ENCODE data around the gene XXYLT1. TPM values are rescaled to one million over a fixed set of nuclear protein-coding genes. Genes with fewer than 3 reads are reported as not detected.
"Not testable (repeated sequence)": the region's sequence is repeated elsewhere in the genome, so short reads cannot be mapped to it uniquely, and the experiment has no call there.

XXYLT1 gene
- total and polyA plus RNA-seq, 2 of the 4 experiments (the other 2 are of a cell fraction), result 14.7 to 18.1 TPM

DNA sequence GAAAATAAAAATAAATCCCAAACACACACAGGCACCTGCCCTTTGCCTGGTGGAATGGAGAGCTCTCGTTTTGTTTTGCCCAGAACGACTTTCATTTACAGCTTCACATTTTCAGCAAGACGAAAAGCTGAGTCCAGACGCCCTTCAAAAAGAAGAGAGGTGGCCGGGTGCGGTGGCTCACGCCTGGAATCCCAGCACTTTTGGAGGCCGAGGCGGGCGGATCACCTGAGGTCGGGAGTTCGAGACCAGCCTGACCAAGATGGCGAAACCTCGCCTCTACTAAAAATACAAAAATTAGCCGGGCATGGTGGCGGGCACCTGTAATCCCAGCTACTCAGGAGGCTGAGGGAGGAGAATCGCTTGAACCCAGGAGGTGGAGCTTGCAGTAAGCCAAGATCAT is 163.9 kb downstream of the XXYLT1 start:
- H2AFZ ChIP-seq (replicated peaks; ENCODE audit: low read length, poor library complexity); H2BK120ac ChIP-seq (ENCODE audit: low read depth, low read length); H2BK15ac ChIP-seq (ENCODE audit: low read depth, low read length); H3K4me1 ChIP-seq (ENCODE audit: control insufficient read depth, insufficient read depth, low read length); H3K27me3 ChIP-seq (ENCODE audit: control insufficient read depth, insufficient read depth, low read length); H2BK5ac ChIP-seq (ENCODE audit: low read depth, low read length, poor library complexity, severe bottlenecking); H3K4me3 ChIP-seq (ENCODE audit: insufficient read depth, low read depth, low read length); H3K9ac ChIP-seq (ENCODE audit: low read depth, low read length); H3K56ac ChIP-seq (ENCODE audit: extremely low read depth, insufficient read depth, low read length); H4K8ac ChIP-seq (ENCODE audit: low read depth in 2 of 2, low read length in 2 of 2); H3K18ac ChIP-seq (ENCODE audit: low read depth, low read length); H4K91ac ChIP-seq (ENCODE audit: insufficient read depth, low read depth, low read length); H3K14ac ChIP-seq (replicated peaks; ENCODE audit: low read depth, low read length); BruUV-seq (replicated peaks); H3K36me3 ChIP-seq (ENCODE audit: control insufficient read depth, insufficient read depth, low read length); H2AK9ac ChIP-seq (replicated peaks; ENCODE audit: low read depth, low read length, poor library complexity); DNase-seq; H4K5ac ChIP-seq (ENCODE audit: low read depth, low read length); POLR2A ChIA-PET (ENCODE audit: unreplicated experiment); H3K23ac ChIP-seq (ENCODE audit: low read depth, low read length); dilution Hi-C loops (cut with HindIII; ENCODE audit: low sequenced_read_pairs, unreplicated experiment); H3K4me2 ChIP-seq (ENCODE audit: low read depth, low read length); H3K9me3 ChIP-seq (ENCODE audit: control insufficient read depth, insufficient read depth, low read length); ATAC-seq (ENCODE audit: low read depth); H3K27ac ChIP-seq (ENCODE audit: insufficient read depth, low read length); H4K20me1 ChIP-seq (ENCODE audit: insufficient read depth, low read length): not testable (repeated sequence)
- H2BK20ac ChIP-seq (ENCODE audit: low read depth, low read length), result 0 out of 2 replicates have a peak overlapping the region, but pooled peaks have one; percentile 50
- intact Hi-C loops (cut with micrococcal nuclease), result loop anchor here (5.0 kb wide), 1 partner anchor 90 kb away; no protein-coding TSS in a partner anchor
- CTCF ChIA-PET, result interaction anchor here (0.6 to 1.5 kb wide), 9 partner anchors 13 to 436 kb away, joined by 3 to 7 read pairs (median 5); partner anchors contain the start of genes FAM43A and LSG1
- 0 out of 2 replicates have a peak overlapping the region, but pooled peaks have one; percentile 33 for H3K4ac ChIP-seq (ENCODE audit: low read depth, low read length)
- peak overlapping the region; percentile 50; the same call in 1 of the 2 replicates for H2AK5ac ChIP-seq (ENCODE audit: low read depth, low read length)
- 96% methylated on average over 4 of the region's 17 CpGs; no CpG with 5 or more reads in 1 of the 2 experiments for WGBS, 2 experiments (ENCODE audit: extremely low coverage in 2 of 2, insufficient read length in 1 of 2)
- in situ Hi-C loops (cut with MboI; ENCODE audit: low sequenced_read_pairs), result loop anchor here (5.0 kb wide), 1 partner anchor 430 kb away; no protein-coding TSS in a partner anchor
- H3K79me1 ChIP-seq (ENCODE audit: low read depth in 1 of 2, low read length in 2 of 2), result peaks cover 4 to 26% of the 10 kb centered on the region in 2 experiments; a peak in 3 of 4 replicates
- peaks cover 15% of the 10 kb centered on the region for H3K9me1 ChIP-seq (ENCODE audit: insufficient read depth, low read length)

Measured in IMR-90 (cell line).